ENCODE results near the gene DDX55. TPM values are rescaled to one million over a fixed set of nuclear protein-coding genes. Genes with fewer than 3 reads are reported as not detected.

DDX55 gene
- polyA plus RNA-seq, 1 donor from 2014 or later, result 58.8 TPM

DNA sequence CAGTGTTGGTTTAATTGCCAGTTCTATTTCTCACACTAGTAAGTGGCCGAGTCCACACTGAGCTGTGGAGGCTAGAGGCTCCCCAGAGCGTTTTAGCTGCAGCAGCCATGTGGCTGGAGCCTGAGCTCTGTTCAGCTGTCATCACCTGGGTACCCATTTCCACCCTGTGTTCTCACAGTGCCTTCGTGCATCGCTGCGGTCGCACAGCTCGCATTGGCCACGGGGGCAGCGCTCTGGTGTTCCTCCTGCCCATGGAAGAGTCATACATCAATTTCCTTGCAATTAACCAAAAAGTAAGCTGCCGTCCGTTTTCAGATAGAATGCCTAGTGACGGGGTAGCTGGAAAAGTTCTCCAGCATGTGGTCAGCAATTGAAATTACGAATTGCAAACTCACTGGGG is 15.7 kb downstream of the DDX55 start:
- no peak for TF ChIP-seq POLR2AphosphoS5 (IDR thresholded peaks at IDR 0.05)
- TF ChIP-seq MXI1 (conservative IDR thresholded peaks at IDR 0.05; ENCODE audit: poor library complexity, severe bottlenecking), result no peak
- TF ChIP-seq, protein P1, sequence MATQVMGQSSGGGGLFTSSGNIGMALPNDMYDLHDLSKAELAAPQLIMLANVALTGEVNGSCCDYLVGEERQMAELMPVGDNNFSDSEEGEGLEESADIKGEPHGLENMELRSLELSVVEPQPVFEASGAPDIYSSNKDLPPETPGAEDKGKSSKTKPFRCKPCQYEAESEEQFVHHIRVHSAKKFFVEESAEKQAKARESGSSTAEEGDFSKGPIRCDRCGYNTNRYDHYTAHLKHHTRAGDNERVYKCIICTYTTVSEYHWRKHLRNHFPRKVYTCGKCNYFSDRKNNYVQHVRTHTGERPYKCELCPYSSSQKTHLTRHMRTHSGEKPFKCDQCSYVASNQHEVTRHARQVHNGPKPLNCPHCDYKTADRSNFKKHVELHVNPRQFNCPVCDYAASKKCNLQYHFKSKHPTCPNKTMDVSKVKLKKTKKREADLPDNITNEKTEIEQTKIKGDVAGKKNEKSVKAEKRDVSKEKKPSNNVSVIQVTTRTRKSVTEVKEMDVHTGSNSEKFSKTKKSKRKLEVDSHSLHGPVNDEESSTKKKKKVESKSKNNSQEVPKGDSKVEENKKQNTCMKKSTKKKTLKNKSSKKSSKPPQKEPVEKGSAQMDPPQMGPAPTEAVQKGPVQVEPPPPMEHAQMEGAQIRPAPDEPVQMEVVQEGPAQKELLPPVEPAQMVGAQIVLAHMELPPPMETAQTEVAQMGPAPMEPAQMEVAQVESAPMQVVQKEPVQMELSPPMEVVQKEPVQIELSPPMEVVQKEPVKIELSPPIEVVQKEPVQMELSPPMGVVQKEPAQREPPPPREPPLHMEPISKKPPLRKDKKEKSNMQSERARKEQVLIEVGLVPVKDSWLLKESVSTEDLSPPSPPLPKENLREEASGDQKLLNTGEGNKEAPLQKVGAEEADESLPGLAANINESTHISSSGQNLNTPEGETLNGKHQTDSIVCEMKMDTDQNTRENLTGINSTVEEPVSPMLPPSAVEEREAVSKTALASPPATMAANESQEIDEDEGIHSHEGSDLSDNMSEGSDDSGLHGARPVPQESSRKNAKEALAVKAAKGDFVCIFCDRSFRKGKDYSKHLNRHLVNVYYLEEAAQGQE (IDR thresholded peaks at IDR 0.05; ENCODE audit: borderline replicate concordance), result no peak
- no peak for TF ChIP-seq SMC3 (conservative IDR thresholded peaks at IDR 0.05; ENCODE audit: poor library complexity)
- no peak for TF ChIP-seq TAF1 (IDR thresholded peaks at IDR 0.05; ENCODE audit: low read depth)
- no peak for TF ChIP-seq EP300 (conservative IDR thresholded peaks at IDR 0.05; ENCODE audit: poor library complexity, severe bottlenecking)
- TF ChIP-seq RAD21 (conservative IDR thresholded peaks at IDR 0.05), result no peak
- TF ChIP-seq, protein P2, sequence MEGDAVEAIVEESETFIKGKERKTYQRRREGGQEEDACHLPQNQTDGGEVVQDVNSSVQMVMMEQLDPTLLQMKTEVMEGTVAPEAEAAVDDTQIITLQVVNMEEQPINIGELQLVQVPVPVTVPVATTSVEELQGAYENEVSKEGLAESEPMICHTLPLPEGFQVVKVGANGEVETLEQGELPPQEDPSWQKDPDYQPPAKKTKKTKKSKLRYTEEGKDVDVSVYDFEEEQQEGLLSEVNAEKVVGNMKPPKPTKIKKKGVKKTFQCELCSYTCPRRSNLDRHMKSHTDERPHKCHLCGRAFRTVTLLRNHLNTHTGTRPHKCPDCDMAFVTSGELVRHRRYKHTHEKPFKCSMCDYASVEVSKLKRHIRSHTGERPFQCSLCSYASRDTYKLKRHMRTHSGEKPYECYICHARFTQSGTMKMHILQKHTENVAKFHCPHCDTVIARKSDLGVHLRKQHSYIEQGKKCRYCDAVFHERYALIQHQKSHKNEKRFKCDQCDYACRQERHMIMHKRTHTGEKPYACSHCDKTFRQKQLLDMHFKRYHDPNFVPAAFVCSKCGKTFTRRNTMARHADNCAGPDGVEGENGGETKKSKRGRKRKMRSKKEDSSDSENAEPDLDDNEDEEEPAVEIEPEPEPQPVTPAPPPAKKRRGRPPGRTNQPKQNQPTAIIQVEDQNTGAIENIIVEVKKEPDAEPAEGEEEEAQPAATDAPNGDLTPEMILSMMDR (IDR thresholded peaks at IDR 0.05; ENCODE audit: poor library complexity, severe bottlenecking), result no peak
- H3F3A ChIP-seq (ENCODE audit: insufficient read depth, low read length, poor library complexity, severe bottlenecking), result no peaks in the 10 kb centered on the region
- no peak overlapping the region for H3K27ac ChIP-seq (ENCODE audit: low read length)

DNA sequence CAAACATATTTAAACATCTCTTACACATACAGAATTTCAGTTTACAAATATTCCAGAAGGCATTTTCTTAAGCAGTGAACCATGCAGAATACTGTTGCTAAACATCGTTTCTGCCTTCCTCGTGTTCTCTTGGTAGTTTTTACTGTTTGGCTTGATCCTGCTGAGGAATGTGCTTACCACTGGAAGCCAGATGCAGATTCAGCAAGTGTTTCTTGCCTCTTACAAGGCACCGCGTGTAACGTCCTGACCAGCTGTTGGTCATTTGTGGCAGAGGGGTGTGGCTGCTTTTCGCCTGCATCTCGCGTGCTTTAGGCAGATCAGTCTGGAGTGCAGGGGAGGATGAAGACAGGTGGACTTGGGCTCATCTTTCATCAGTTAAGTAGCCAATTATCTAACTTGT is 19.2 kb downstream of the DDX55 start:
- no peaks in the 10 kb centered on the region for H3K9me2 ChIP-seq (ENCODE audit: insufficient read depth, low read length)
- H3K9me3 ChIP-seq (ENCODE audit: low read length), result no peaks in the 10 kb centered on the region
- no peaks in the 10 kb centered on the region for H4K20me1 ChIP-seq (ENCODE audit: insufficient read depth)
- peaks cover 19% of the 10 kb centered on the region for H3K36me3 ChIP-seq (ENCODE audit: insufficient read depth, low read length)
- no peak overlapping the region for H3K4me3 ChIP-seq (ENCODE audit: low read length)
- no peak overlapping the region for H3K27ac ChIP-seq (ENCODE audit: low read length)
- no peaks in the 10 kb centered on the region for H3K79me2 ChIP-seq (replicated peaks; ENCODE audit: insufficient read depth, low read length)
- H3K27me3 ChIP-seq (ENCODE audit: insufficient read depth, low read depth, low read length), result no peaks in the 10 kb centered on the region
- no peak overlapping the region for H3K4me2 ChIP-seq (ENCODE audit: low read length)
- TF ChIP-seq POLR2AphosphoS5 (IDR thresholded peaks at IDR 0.05), result no peak
- no peak for TF ChIP-seq RAD21 (conservative IDR thresholded peaks at IDR 0.05)
- TF ChIP-seq, protein P2 (IDR thresholded peaks at IDR 0.05; ENCODE audit: poor library complexity, severe bottlenecking), result no peak
- no peak for TF ChIP-seq SMC3 (conservative IDR thresholded peaks at IDR 0.05; ENCODE audit: poor library complexity)
- no peaks in the 10 kb centered on the region for H3F3A ChIP-seq (ENCODE audit: insufficient read depth, low read length, poor library complexity, severe bottlenecking)
- H2AFZ ChIP-seq (ENCODE audit: low read depth, low read length), result no peak overlapping the region
- H3K9ac ChIP-seq (ENCODE audit: low read length), result no peak overlapping the region

More for the DNA sequence above, 15.7 kb downstream of the DDX55 start:
- Histone ChIP-seq H3K4me2 (ENCODE audit: low read length) (no peak overlapping the region), H3K36me3 (ENCODE audit: insufficient read depth, low read length) (peaks cover 19% of the 10 kb centered on the region), H3K79me2 (replicated peaks; ENCODE audit: insufficient read depth, low read length) (no peaks in the 10 kb centered on the region), H3K27me3 (ENCODE audit: insufficient read depth, low read depth, low read length) (no peaks in the 10 kb centered on the region), H2AFZ (ENCODE audit: low read depth, low read length) (no peak overlapping the region), H3K4me3 (ENCODE audit: low read length) (no peak overlapping the region), H4K20me1 (ENCODE audit: insufficient read depth) (no peaks in the 10 kb centered on the region), H3K9ac (ENCODE audit: low read length) (no peak overlapping the region), H3K9me2 (ENCODE audit: insufficient read depth, low read length) (no peaks in the 10 kb centered on the region), H3K9me3 (ENCODE audit: low read length) (no peaks in the 10 kb centered on the region)
